GM23338 (cell line): ENCODE measurements around the gene KDSR. TPM values are rescaled to one million over a fixed set of nuclear protein-coding genes. Genes with fewer than 3 reads are reported as not detected.

Experiments
- ATAC-seq: fragments of 200-7000 bp; cut with Tn5 transposase; 3 replicates; pipeline ENCODE4 v1.9.1; 2020
- DNase-seq: peaks from one replicate; pipeline ENCODE4 v3.0.0-alpha.2; 2015; ENCODE audit warnings: low spot score
- H2AFZ ChIP-seq: fragments of 200-600 bp; sonication (generic); 2 replicates; pipeline ENCODE4 v1.8.0; 2016; ENCODE audit warnings: antibody characterized with exemption, mild to moderate bottlenecking, moderate library complexity
- H3F3A ChIP-seq: fragments of 200-600 bp; sonication (generic); replicated peaks from 2 replicates; pipeline ENCODE4 v1.8.0; 2017; ENCODE audit warnings: antibody characterized with exemption, mixed run types, low read depth
- H3K27ac ChIP-seq: fragments of 200-600 bp; sonication (generic); 2 replicates; pipeline ENCODE4 v1.6.1; 2016; ENCODE audit warnings: low read depth
- H3K27me3 ChIP-seq: fragments of 200-600 bp; sonication (generic); 2 replicates; pipeline ENCODE4 v1.8.0; 2016; ENCODE audit warnings: mild to moderate bottlenecking, mixed run types, moderate library complexity; ENCODE audit not compliant: insufficient read depth
- H3K36me3 ChIP-seq: fragments of 200-600 bp; sonication (generic); 2 replicates; pipeline ENCODE4 v1.8.0; 2016; ENCODE audit warnings: mild to moderate bottlenecking; ENCODE audit not compliant: insufficient read depth
- H3K4me1 ChIP-seq: fragments of 200-600 bp; sonication (generic); 2 replicates; pipeline ENCODE4 v1.8.0; 2016; ENCODE audit warnings: mild to moderate bottlenecking, moderate library complexity; ENCODE audit not compliant: insufficient read depth
- H3K4me2 ChIP-seq: fragments of 200-600 bp; sonication (generic); 2 replicates; pipeline ENCODE4 v1.7.1; 2017; ENCODE audit warnings: mixed run types
- H3K4me3 ChIP-seq: fragments of 200-600 bp; sonication (generic); 2 replicates; pipeline ENCODE4 v1.6.1; 2016; ENCODE audit warnings: mixed run types
- H3K79me2 ChIP-seq: fragments of 200-600 bp; sonication (generic); replicated peaks from 2 replicates; pipeline ENCODE4 v1.8.0; 2017; ENCODE audit warnings: mild to moderate bottlenecking; ENCODE audit not compliant: insufficient read depth
- H3K9me2 ChIP-seq: fragments of 200-600 bp; sonication (generic); 2 replicates; pipeline ENCODE4 v1.8.0; 2017; ENCODE audit not compliant: insufficient read depth
- H4K20me1 ChIP-seq: fragments of 200-600 bp; sonication (generic); replicated peaks from 2 replicates; pipeline ENCODE4 v1.8.0; 2017; ENCODE audit warnings: mild to moderate bottlenecking; ENCODE audit not compliant: insufficient read depth
- H3K27ac Mint-ChIP-seq: 2 replicates; pipeline ENCODE4 v1.8.0; 2020; ENCODE audit warnings: inconsistent platforms, mild to moderate bottlenecking, moderate library complexity, mixed read lengths
- H3K27me3 Mint-ChIP-seq: 3 replicates; pipeline ENCODE4 v1.8.0; 2022; ENCODE audit warnings: low read depth, mild to moderate bottlenecking, moderate library complexity, mixed read lengths, inconsistent platforms; ENCODE audit not compliant: insufficient read depth, poor library complexity
- H3K36me3 Mint-ChIP-seq: 3 replicates; pipeline ENCODE4 v1.8.0; 2021; ENCODE audit warnings: low read depth, mild to moderate bottlenecking, inconsistent platforms, moderate library complexity, mixed read lengths
- H3K4me1 Mint-ChIP-seq: 3 replicates; pipeline ENCODE4 v1.8.0; 2020; ENCODE audit warnings: mild to moderate bottlenecking, inconsistent platforms, mixed read lengths
- H3K4me3 Mint-ChIP-seq: 3 replicates; pipeline ENCODE4 v1.8.0; 2021; ENCODE audit warnings: moderate library complexity, mild to moderate bottlenecking, inconsistent platforms, mixed read lengths
- H3K9me3 Mint-ChIP-seq: 3 replicates; pipeline ENCODE4 v1.8.0; 2020; ENCODE audit warnings: moderate library complexity, mild to moderate bottlenecking, inconsistent platforms, mixed read lengths
- CREB1 ChIP-seq: fragments of 250-450 bp; sonication (Bioruptor Pico); IDR thresholded peaks from 2 replicates; pipeline ENCODE4 v1.5.0; 2020; ENCODE audit warnings: low read depth, mild to moderate bottlenecking, moderate library complexity
- CTCF ChIP-seq, 2 experiments: fragments of 200-600 bp in 1 of 2; sonication (generic) in 1 of 2; conservative IDR thresholded peaks; 2 replicates each; pipeline versions ENCODE4 v1.5.1 to v1.6.1; 2016 to 2017; ENCODE audit warnings: antibody characterized with exemption in 2 of 2, low read depth in 2 of 2, mild to moderate bottlenecking in 2 of 2, moderate library complexity in 1 of 2
- ETS1 ChIP-seq: IDR thresholded peaks from 2 replicates; pipeline ENCODE4 v1.6.1; 2016; ENCODE audit warnings: antibody characterized with exemption
- EZH2 ChIP-seq: fragments of 200-600 bp; sonication (generic); IDR thresholded peaks from one replicate; pipeline ENCODE4 v1.8.0; 2017; ENCODE audit warnings: antibody characterized with exemption, mild to moderate bottlenecking, low read depth; ENCODE audit not compliant: unreplicated experiment
- EZH2phosphoT487 ChIP-seq: fragments of 200-600 bp; sonication (generic); IDR thresholded peaks from one replicate; pipeline ENCODE4 v1.8.1; 2018; ENCODE audit warnings: antibody characterized with exemption; ENCODE audit not compliant: unreplicated experiment
- JUNB ChIP-seq: IDR thresholded peaks from one replicate; pipeline ENCODE4 v1.6.1; 2016; ENCODE audit warnings: antibody characterized with exemption; ENCODE audit not compliant: unreplicated experiment
- NANOG ChIP-seq: IDR thresholded peaks from 2 replicates; pipeline ENCODE4 v1.6.1; 2016; ENCODE audit warnings: antibody characterized with exemption, borderline replicate concordance
- POLR2AphosphoS5 ChIP-seq: IDR thresholded peaks from 2 replicates; pipeline ENCODE4 v1.6.1; 2016; ENCODE audit warnings: antibody characterized with exemption, low read depth
- REST ChIP-seq: IDR thresholded peaks from one replicate; pipeline ENCODE4 v1.6.1; 2018; ENCODE audit warnings: antibody characterized with exemption; ENCODE audit not compliant: unreplicated experiment
- STAT1 ChIP-seq: IDR thresholded peaks from one replicate; pipeline ENCODE4 v1.6.1; 2016; ENCODE audit warnings: antibody characterized with exemption; ENCODE audit not compliant: unreplicated experiment
- ZNF114 ChIP-seq: fragments of 250-450 bp; sonication (Bioruptor Pico); IDR thresholded peaks from 2 replicates; pipeline ENCODE4 v1.5.0; 2020; ENCODE audit warnings: mild to moderate bottlenecking, moderate library complexity
- ZNF331 ChIP-seq: fragments of 250-450 bp; sonication (Bioruptor Pico); IDR thresholded peaks from 2 replicates; pipeline ENCODE4 v1.5.0; 2020; ENCODE audit warnings: low read depth, mild to moderate bottlenecking, moderate library complexity
- ZNF462 ChIP-seq: fragments of 250-450 bp; sonication (Bioruptor Pico); IDR thresholded peaks from 2 replicates; pipeline ENCODE4 v1.5.0; 2020; ENCODE audit warnings: mild to moderate bottlenecking, moderate library complexity
- polyA plus RNA-seq: library from polyadenylated mRNA; unstranded; fragments of >200 nt; fragmentation: Nextera tagmentation; extraction: Ambion mirVana; gene quantifications from 2 replicates; pipeline ENCODE4 v1.2.1, GENCODE V29; 2016
- total RNA-seq: library from RNA; depleted of rRNA; stranded (reverse); fragments of >200 nt; shearing (Covaris generic); gene quantifications from 2 replicates; pipeline ENCODE4 v1.2.3, GENCODE V29; 2014

The KDSR gene
- total and polyA plus RNA-seq, 2 experiments from 2014 or later: 23.7 to 36.3 TPM

GRCh38 chr18:63283305-63284094 is 83.5 kb downstream of the KDSR start:
- Mint-ChIP-seq H3K4me3 (no peak overlapping the region), H3K4me1 (peaks cover 9% of the 10 kb centered on the region), H3K36me3 (no peaks in the 10 kb centered on the region), H3K27ac (no peak overlapping the region), H3K27me3 (peaks cover 2% of the 10 kb centered on the region), H3K9me3 (no peaks in the 10 kb centered on the region)
- Histone ChIP-seq H3K27me3 (no peaks in the 10 kb centered on the region), H3K36me3 (no peaks in the 10 kb centered on the region), H3F3A (no peaks in the 10 kb centered on the region), H3K4me1 (no peaks in the 10 kb centered on the region; the same call in 1 of the 2 replicates), H3K4me2 (no peak overlapping the region), H4K20me1 (no peaks in the 10 kb centered on the region), H3K4me3 (no peak overlapping the region), H3K9me2 (no peaks in the 10 kb centered on the region), H3K27ac (no peak overlapping the region), H2AFZ (no peak overlapping the region), H3K79me2 (no peaks in the 10 kb centered on the region)
- ATAC-seq: no peak
- no peak for TF ChIP-seq ZNF331
- no peak for TF ChIP-seq JUNB
- no peak for TF ChIP-seq EZH2phosphoT487
- TF ChIP-seq ZNF462 (CRISPR knock-in tag): no peak
- no peak for TF ChIP-seq POLR2AphosphoS5
- TF ChIP-seq STAT1: no peak
- no peak for TF ChIP-seq ZNF114 (CRISPR knock-in tag)
- TF ChIP-seq NANOG: no peak
- no peak for TF ChIP-seq CREB1
- no peak for TF ChIP-seq CTCF (conservative IDR thresholded peaks at IDR 0.05; ENCODE audit: low read depth in 2 of 2)
- no peak for TF ChIP-seq EZH2
- no peak for TF ChIP-seq REST
- TF ChIP-seq ETS1: no peak
- no peak for DNase-seq
